IgD-negative memory B cell (primary cell): ENCODE data around the gene MIDN. TPM values are rescaled to one million over a fixed set of nuclear protein-coding genes. Genes with fewer than 3 reads are reported as not detected.

Source experiments
- H3K27ac Mint-ChIP-seq, 3 donors: one replicate each; pipeline ENCODE4 v1.8.0; 2020 to 2022; ENCODE audit warnings: mild to moderate bottlenecking in 3 of 3, mixed read lengths in 3 of 3, moderate library complexity in 1 of 3
- H3K27me3 Mint-ChIP-seq: one replicate; pipeline ENCODE4 v1.8.0; 2021; ENCODE audit warnings: mixed read lengths
- H3K36me3 Mint-ChIP-seq: one replicate; pipeline ENCODE4 v1.8.0; 2020; ENCODE audit warnings: mild to moderate bottlenecking, mixed read lengths
- H3K4me1 Mint-ChIP-seq, 3 donors: one replicate each; pipeline ENCODE4 v1.8.0; 2020 to 2022; ENCODE audit warnings: mixed read lengths in 3 of 3, mild to moderate bottlenecking in 1 of 3
- H3K4me3 Mint-ChIP-seq, 4 donors: one replicate each; pipeline ENCODE4 v1.8.0; 2020 to 2022; ENCODE audit warnings: mild to moderate bottlenecking in 4 of 4, mixed read lengths in 4 of 4, moderate library complexity in 3 of 4
- H3K9me3 Mint-ChIP-seq, 3 donors: one replicate each; pipeline ENCODE4 v1.8.0; 2020 to 2021; ENCODE audit warnings: mixed read lengths in 3 of 3, mild to moderate bottlenecking in 1 of 3
- polyA plus RNA-seq: library from polyadenylated mRNA; unstranded; fragments of 300-500 nt; fragmentation: Illumina TruSeq; gene quantifications from one replicate; pipeline ENCODE4 v1.2.3, GENCODE V29; 2021

MIDN gene
- polyA plus RNA-seq, 1 donor from 2014 or later: 4.8 TPM

DNA sequence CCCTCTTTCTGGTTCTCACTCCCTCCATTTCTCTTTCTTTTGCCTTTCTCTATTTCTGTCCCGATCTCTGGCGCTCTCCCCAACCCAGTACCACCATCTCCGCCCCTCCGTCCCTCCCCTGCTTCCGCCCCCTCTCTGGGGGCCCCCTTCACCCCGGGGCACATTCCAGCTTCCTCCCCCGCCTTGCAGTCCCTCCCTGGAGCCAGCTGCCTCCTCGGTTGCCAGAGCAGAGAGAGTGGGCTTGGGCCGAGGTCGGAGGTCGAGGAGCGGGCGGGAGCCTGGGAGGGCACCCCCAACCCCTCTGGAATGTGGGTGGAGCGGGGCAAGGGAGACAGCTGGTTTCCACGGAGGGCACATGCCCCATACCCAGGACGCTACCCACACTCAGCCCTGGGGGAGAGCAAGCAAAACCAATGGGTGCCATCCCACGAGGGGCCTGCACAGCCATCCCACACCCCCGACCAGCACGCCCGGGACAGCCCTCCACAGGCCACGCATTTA is 14.3 kb downstream of the MIDN start:
- H3K27me3 Mint-ChIP-seq: peaks cover 1% of the 10 kb centered on the region
- H3K27ac Mint-ChIP-seq: peak overlapping the region; percentile 95 to 99 (median 99)
- H3K4me1 Mint-ChIP-seq: peaks cover 36 to 40% (median 40%) of the 10 kb centered on the region in 3 donors
- no peaks in the 10 kb centered on the region for H3K9me3 Mint-ChIP-seq
- H3K36me3 Mint-ChIP-seq: peaks cover under 1% of the 10 kb centered on the region
- H3K4me3 Mint-ChIP-seq: peak overlapping the region; percentile 78 to 89 (median 82)

- H3K27me3 Mint-ChIP-seq: peaks cover 1% of the 10 kb centered on the region
- peak overlapping the region; percentile 78 to 89 (median 82) for H3K4me3 Mint-ChIP-seq
- H3K36me3 Mint-ChIP-seq: no peaks in the 10 kb centered on the region
- no peaks in the 10 kb centered on the region for H3K9me3 Mint-ChIP-seq
- H3K4me1 Mint-ChIP-seq: peaks cover 34 to 37% (median 35%) of the 10 kb centered on the region in 3 donors
- H3K27ac Mint-ChIP-seq: peak overlapping the region; percentile 95 to 99 (median 99)
Measured at GRCh38 chr19:1263188-1263587, 14.8 kb downstream of the MIDN start.

DNA sequence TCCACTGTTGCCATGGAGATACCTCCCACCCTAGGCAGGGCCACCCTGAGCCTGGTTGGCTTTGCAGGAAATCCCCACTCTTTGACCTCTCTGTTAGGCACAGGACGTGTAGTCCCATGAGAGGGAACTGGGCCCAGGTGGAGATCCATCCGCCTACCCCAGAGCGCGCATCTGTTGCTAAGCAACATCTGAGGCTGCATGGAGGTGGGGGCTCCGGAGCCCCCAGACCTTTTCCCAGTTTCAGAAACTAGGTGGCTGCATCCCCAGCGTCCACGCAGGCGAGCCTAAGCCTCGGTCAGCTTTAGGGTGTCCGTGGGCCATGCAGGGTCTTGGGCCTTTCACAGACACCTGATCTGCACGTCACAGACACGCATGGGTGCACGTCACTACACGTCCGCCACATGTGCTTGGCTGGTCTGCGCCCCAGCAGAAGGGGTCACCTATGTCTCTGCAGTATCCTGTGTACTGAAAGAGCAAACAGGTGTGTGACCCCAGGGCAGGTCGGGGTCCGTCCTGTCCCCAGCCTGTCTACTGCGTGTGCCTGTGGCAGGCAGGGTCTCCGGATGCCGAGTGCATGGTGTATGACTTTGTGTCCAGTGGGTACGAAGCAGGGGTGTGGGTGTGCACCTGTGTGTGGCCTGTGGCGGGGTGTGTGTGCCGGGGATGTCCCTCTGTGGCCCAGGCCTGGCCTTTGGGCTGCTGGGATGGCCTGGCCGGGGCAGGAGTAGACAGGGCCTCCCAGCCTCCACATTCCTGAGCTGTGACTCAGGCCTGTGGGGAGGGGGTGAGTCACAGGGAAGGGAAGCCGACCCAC is 16.6 kb downstream of the MIDN start:
- peaks cover 27 to 38% (median 34%) of the 10 kb centered on the region in 3 donors for H3K4me1 Mint-ChIP-seq
- no peaks in the 10 kb centered on the region for H3K9me3 Mint-ChIP-seq
- no peaks in the 10 kb centered on the region for H3K36me3 Mint-ChIP-seq
- peak overlapping the region; percentile 95 to 99 (median 99) for H3K27ac Mint-ChIP-seq
- H3K4me3 Mint-ChIP-seq: peak overlapping the region; percentile 78 to 92 (median 87)
- peaks cover 1% of the 10 kb centered on the region for H3K27me3 Mint-ChIP-seq

DNA sequence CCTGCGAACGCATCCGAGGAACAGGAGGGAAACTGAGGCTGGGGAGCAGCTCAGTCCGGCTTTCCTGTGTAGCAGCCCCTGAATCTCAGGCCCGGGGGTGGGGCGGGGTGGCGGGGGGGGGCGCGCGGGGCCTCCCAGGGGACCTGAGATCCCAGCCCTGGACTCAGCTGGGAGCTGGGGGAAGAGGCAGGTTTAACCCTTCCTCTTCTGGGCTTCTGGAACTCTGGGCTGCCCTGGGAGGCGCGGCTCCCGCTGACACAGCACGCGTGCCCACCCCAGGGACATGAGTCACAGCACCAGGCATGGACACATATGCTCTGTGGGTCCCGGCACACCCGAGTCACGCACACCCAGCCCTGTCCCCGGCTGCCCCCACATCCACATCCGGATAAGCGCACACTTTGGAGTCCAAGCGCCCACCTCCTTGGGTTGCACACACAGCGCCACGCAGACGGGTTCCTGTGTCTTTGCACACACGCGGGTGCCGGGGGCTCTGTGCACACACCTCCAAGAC is 17.3 kb downstream of the MIDN start:
- no peaks in the 10 kb centered on the region for H3K36me3 Mint-ChIP-seq
- peaks cover 33 to 41% (median 38%) of the 10 kb centered on the region in 3 donors for H3K4me1 Mint-ChIP-seq
- H3K9me3 Mint-ChIP-seq: no peaks in the 10 kb centered on the region
- H3K27me3 Mint-ChIP-seq: peaks cover 1% of the 10 kb centered on the region
- peak overlapping the region; percentile 95 to 99 (median 99) for H3K27ac Mint-ChIP-seq
- H3K4me3 Mint-ChIP-seq: peak overlapping the region; percentile 78 to 92 (median 88)

DNA sequence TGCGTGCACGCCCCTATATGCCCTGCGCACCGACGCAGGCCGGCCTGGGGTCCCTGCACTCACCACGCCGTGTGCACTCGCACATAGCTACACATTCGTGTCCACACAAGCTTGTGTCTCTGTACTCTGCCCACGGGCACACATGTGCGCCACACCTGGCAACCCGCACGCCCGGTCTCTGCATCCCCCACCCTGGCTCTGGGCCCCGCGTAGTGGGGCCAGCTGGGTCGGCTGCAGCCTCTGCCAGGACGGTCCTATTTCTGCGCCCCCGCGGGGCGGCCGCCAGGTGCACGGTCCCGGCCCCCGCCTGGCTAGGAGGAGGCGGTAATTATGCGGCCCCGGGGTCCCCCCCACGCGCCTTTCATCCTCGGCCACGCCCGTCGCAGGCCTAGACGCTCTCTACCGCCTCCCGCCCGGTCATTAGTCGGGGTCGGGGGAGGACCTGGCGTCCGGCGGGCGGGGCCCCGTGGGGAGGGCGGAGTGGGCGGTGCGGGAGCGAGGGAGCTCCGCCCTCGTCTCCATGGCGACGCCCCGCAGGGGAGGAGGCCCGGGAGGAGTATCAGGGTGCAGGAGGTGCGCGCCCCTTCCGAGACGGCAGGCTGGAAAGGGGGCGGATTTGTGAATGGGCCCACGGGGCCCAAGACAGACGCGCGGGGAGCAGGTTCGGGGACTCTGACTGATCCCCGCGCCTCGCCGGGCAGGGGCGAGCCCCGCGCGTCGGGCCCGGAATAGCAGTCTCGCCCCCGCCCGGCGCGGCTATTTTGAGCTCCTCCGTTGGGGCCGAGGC is 17.9 kb downstream of the MIDN start:
- Mint-ChIP-seq H3K4me1 (peaks cover 36 to 46% (median 41%) of the 10 kb centered on the region in 3 donors), H3K4me3 (peak overlapping the region; percentile 78 to 91 (median 86)), H3K9me3 (no peaks in the 10 kb centered on the region), H3K27me3 (peaks cover 1% of the 10 kb centered on the region), H3K27ac (peak overlapping the region; percentile 95 to 99 (median 99)), H3K36me3 (peaks cover 2% of the 10 kb centered on the region)

DNA sequence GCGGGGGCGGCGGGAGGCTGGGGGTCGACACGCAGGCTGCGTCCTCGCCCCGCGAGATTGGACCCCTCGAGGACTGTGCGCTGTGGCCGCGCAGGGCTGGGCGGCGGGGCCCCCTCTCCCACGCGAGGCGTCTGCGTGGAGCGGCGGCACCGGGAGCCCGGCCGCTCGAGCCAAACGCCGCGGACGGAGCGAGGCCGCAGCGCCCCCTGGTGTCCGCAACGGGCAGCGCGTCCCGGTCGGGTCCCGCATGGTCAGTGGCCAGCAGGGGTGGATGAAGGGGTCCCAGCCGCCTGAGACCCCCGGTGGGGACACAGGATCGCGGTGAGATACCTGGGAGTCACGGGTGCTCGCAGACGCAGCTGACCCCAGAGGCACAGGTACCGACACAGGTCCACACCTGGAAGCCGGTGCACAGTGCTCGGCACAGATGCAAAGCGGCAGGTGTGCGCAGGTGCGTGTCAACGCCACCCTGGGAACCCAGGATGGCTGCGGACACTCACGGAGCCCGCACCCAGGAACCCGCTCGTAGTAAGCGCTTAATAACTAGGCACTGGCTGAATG is 18.6 kb downstream of the MIDN start:
- Mint-ChIP-seq H3K4me1 (peaks cover 32 to 43% (median 37%) of the 10 kb centered on the region in 3 donors), H3K36me3 (peaks cover 2% of the 10 kb centered on the region), H3K4me3 (peak overlapping the region; percentile 81 to 91 (median 82)), H3K27me3 (peaks cover 1% of the 10 kb centered on the region), H3K9me3 (no peaks in the 10 kb centered on the region), H3K27ac (peak overlapping the region; percentile 59 to 99 (median 95))

DNA sequence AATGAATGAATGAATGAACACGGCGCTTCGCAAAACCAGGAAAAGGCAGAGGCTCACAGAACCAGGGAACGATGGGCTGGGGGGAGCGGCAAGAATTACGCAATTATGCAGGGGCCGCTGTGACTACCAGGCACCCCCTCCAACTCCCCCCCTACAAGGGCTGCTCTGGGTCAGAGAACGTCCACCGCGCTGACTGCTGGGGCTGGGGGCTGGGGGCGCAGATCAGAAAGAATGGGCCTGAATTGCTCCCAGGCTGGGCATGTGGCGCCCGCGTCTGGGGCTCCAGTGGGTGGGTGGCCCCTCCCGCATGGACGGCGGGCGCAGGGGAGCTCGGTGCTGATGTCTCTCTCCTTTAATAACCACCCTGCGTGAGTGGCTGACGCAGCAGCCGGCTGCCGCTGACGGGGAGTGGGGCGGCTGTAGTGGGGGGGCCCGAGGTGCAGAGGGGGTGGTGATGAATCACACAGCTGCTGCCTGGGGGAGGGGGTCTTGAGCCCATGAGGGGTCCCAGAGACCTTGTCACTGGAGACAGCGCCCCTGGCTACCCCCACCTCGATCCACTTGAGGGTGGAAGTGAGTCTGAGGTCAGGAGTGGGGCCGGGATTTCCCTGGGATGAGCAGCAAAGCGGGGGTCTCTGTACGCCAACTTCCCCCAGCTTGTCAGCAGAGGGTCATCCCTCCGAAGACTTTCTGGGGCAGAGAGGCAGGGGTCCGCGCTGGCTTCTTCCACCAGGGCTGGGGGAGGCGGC is 19.3 kb downstream of the MIDN start:
- H3K27me3 Mint-ChIP-seq: peaks cover 1% of the 10 kb centered on the region
- peak overlapping the region; percentile 67 to 97 (median 88) for H3K4me3 Mint-ChIP-seq
- H3K36me3 Mint-ChIP-seq: peaks cover 2% of the 10 kb centered on the region
- no peaks in the 10 kb centered on the region for H3K9me3 Mint-ChIP-seq
- H3K4me1 Mint-ChIP-seq: peaks cover 36 to 48% (median 41%) of the 10 kb centered on the region in 3 donors
- peak overlapping the region; percentile 64 to 95 (median 80) for H3K27ac Mint-ChIP-seq

DNA sequence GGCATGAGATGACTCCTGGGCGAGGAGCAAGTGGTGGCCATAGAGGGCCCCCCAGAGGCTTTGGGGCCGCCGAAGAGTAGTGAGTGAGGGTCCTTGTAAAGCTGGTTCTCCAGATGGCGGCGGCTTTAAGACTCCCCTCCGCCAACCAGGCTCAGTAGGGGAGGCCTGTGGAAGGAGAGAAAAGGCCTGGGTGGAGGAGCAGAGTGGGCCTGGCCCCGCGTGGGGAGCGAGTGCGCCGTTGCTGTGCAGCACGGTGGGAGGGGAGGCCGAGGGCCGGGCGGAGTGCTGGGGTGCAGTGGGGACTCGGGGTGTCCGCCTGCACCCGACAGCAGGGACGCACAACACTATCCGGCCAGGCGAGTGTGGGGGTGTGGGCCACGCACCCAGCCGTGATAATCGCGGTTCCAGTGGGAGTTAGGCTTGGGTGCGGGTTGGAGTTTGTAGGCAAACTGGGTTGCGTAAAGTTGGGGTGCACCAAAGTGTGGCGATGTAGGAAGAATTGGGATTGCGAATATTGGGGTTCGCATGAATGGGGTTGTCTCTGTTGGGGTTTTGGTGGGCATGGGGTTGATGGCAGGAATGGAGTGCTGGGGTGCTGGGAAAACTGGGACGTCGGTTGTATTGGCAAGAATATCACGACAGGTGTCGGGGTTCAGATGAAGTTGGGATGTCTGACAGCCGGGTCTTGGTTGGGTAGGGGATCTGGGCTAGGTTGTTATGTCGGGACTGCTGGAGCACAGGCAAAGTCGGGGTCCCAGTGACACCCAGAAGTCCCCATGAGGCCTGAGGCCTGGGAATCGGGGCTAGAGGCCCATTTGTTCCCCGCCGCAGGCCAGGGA is 20.1 kb downstream of the MIDN start:
- H3K27ac Mint-ChIP-seq: peak overlapping the region; percentile 93 to 95 (median 94)
- H3K36me3 Mint-ChIP-seq: peaks cover 5% of the 10 kb centered on the region
- H3K27me3 Mint-ChIP-seq: no peaks in the 10 kb centered on the region
- peaks cover 32 to 46% (median 41%) of the 10 kb centered on the region in 3 donors for H3K4me1 Mint-ChIP-seq
- H3K9me3 Mint-ChIP-seq: no peaks in the 10 kb centered on the region
- H3K4me3 Mint-ChIP-seq: peak overlapping the region; percentile 75 to 97 (median 90)

DNA sequence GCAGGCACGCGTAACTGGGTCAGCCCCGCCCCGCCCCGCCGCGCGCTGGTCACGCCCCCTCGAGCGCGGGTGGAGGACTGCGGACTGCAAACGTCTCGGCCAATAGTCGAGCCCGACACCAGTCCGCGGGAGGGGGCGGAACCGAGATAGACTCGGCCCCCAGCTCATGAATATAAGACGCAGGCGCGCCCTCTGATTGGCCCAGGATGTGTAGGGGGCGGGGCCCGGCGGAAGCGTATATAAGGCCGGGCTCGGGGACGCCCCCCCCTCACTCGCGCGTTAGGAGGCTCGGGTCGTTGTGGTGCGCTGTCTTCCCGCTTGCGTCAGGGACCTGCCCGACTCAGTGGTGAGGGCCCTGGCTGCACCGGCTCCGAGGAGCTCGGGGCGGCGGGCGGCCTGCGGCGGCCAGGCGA is 20.7 kb downstream of the MIDN start, which contains the start of gene CIRBP:
Gene CIRBP, plus strand, starts transcription at position 268 of the 413 bp plus-strand sequence. CDS start 1,602 bp downstream, outside the sequence.
- Mint-ChIP-seq H3K9me3 (no peaks in the 10 kb centered on the region), H3K4me3 (peak within 1 kb of the TSS; percentile 84 to 97 (median 94)), H3K36me3 (peaks cover 5% of the 10 kb centered on the region), H3K4me1 (peaks cover 37 to 51% (median 43%) of the 10 kb centered on the region in 3 donors), H3K27ac (peak within 1 kb of the TSS; percentile 93 to 95 (median 95)), H3K27me3 (no peaks in the 10 kb centered on the region)

DNA sequence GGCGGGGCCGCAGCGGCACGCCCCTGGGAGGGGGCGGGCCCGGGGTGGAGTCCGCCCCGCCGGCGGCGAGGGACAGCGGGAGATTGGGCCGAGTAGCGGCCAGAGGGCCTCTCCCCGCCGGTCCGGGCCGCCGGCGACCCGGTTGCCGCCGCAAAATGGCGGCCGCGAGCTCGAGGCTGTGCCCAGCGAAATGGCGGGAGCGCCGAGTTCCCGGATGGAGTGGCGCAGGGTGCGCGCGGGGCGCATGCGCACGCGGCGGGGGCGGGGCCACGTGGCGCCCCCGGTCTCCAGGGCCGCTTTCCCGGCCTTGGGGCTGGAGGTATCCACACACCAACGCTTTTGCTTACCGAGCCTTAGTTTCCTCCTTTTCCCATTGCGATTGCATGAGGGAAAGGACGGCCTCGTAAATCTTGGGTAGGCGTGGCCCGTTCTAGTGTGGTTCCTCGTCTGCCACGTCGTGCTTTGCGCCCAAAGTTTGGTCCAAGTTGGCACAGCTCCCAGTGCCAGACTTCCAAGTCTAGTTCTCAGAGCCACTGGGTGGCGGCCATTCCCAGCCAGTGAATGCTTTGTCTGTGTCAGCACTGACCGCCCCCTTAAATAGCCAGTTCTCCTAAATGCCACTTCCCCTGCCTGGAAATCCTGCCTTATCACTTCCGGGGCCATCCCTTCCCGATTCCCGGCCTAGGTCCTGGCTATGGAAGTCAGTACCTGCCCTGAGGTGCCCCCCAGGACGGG is 21.3 kb downstream of the MIDN start:
- peak overlapping the region; percentile 93 to 95 (median 95) for H3K27ac Mint-ChIP-seq
- H3K4me3 Mint-ChIP-seq: peak overlapping the region; percentile 84 to 97 (median 92)
- no peaks in the 10 kb centered on the region for H3K9me3 Mint-ChIP-seq
- no peaks in the 10 kb centered on the region for H3K27me3 Mint-ChIP-seq
- H3K4me1 Mint-ChIP-seq: peaks cover 34 to 46% (median 41%) of the 10 kb centered on the region in 3 donors
- H3K36me3 Mint-ChIP-seq: peaks cover 5% of the 10 kb centered on the region

DNA sequence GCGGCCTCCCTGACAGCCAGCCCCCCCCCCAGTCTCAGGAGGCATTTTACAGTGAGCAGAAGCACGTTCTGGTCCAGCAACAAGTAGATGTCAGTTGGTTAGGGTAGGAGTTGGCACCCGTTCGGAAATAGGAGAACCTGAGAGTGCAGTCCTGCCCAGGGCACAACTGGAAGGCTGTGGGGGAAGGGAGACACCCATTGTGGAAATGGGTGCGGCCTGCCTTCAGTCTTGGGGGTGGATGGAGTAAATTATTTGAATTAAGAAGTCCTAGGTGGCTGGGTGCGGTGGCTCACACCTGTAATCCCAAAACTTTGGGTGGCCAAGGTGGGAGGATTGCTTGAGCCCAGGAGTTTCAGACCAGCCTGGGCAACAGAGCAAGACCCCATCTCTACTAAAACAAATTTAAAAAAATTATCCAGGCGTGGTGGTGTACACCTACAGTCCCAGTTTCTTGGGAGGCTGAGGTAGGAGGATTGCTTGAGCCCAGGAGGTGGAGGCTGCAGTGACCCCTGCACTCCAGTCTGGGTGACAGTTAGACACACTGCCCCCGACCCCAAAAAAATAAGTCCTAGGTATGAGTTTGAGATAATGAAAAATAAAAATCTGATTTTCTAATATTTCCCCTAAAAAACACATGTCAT is 21.9 kb downstream of the MIDN start:
- H3K4me1 Mint-ChIP-seq: peaks cover 28 to 40% (median 38%) of the 10 kb centered on the region in 3 donors
- peaks cover 5% of the 10 kb centered on the region for H3K36me3 Mint-ChIP-seq
- peak overlapping the region; percentile 84 to 94 (median 90) for H3K4me3 Mint-ChIP-seq
- no peaks in the 10 kb centered on the region for H3K9me3 Mint-ChIP-seq
- H3K27ac Mint-ChIP-seq: peak overlapping the region; percentile 93 to 95 (median 95)
- H3K27me3 Mint-ChIP-seq: no peaks in the 10 kb centered on the region

DNA sequence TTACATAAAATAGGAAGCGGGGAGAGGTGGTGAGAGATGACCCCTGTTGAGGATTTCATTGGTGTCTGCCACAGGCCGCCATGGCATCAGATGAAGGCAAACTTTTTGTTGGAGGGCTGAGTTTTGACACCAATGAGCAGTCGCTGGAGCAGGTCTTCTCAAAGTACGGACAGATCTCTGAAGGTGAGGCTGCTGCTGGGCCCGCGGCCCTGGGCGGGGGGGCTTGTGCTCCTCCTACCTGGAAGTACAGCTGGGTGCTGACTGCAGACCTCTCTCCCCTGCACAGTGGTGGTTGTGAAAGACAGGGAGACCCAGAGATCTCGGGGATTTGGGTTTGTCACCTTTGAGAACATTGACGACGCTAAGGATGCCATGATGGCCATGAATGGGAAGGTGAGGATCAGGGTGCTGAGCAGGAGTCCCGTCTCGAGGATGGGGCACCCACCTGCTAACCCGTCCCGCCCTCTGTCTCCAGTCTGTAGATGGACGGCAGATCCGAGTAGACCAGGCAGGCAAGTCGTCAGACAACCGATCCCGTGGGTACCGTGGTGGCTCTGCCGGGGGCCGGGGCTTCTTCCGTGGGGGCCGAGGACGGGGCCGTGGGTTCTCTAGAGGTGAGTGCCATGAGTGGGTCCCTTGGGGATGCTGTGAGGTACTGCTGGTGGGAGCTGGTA is 22.6 kb downstream of the MIDN start:
- H3K9me3 Mint-ChIP-seq: no peaks in the 10 kb centered on the region
- H3K4me3 Mint-ChIP-seq: peak overlapping the region; percentile 84 to 94 (median 90)
- H3K4me1 Mint-ChIP-seq: peaks cover 33 to 35% (median 34%) of the 10 kb centered on the region in 3 donors
- peak overlapping the region; percentile 93 to 95 (median 95) for H3K27ac Mint-ChIP-seq
- H3K36me3 Mint-ChIP-seq: peaks cover 5% of the 10 kb centered on the region
- H3K27me3 Mint-ChIP-seq: no peaks in the 10 kb centered on the region
